Lung (tissue), 12 donors: ENCODE measurements around the gene REST. TPM values are rescaled to one million over a fixed set of nuclear protein-coding genes. Genes with fewer than 3 reads are reported as not detected.

Experiments used
- ATAC-seq: fragments of 200-7000 bp; cut with Tn5 transposase; one replicate; pipeline ENCODE4 v1.9.1; 2020; ENCODE audit warnings: moderate number of reproducible peaks; ENCODE audit not compliant: insufficient read depth, low FRiP score
- DNase-seq, 3 donors: peaks; one replicate each; pipeline ENCODE4 v3.0.0-alpha.2; 2013 to 2017
- H3K27ac ChIP-seq, 2 donors: one replicate each; pipeline ENCODE4 v1.5.1; 2013; ENCODE audit warnings: mild to moderate bottlenecking in 2 of 2, moderate library complexity in 2 of 2, control low read depth in 1 of 2, inconsistent platforms in 1 of 2, low read depth in 1 of 2, low read length in 1 of 2
- H3K27me3 ChIP-seq, 3 donors: one replicate each; pipeline ENCODE4 v1.5.1; 2013; ENCODE audit warnings: low read length in 2 of 3; ENCODE audit not compliant: control insufficient read depth in 3 of 3, insufficient read depth in 3 of 3
- H3K36me3 ChIP-seq, 4 donors: one replicate each; pipeline ENCODE4 v1.5.1; 2013; ENCODE audit warnings: low read length in 4 of 4, mild to moderate bottlenecking in 1 of 4, moderate library complexity in 1 of 4; ENCODE audit not compliant: control insufficient read depth in 4 of 4, insufficient read depth in 4 of 4
- H3K4me1 ChIP-seq, 5 donors: one replicate each; pipeline ENCODE4 v1.5.1; 2013; ENCODE audit warnings: low read length in 5 of 5, mild to moderate bottlenecking in 2 of 5, moderate library complexity in 1 of 5; ENCODE audit not compliant: control insufficient read depth in 5 of 5, insufficient read depth in 5 of 5
- H3K4me3 ChIP-seq: one replicate; pipeline ENCODE4 v1.5.1; 2013; ENCODE audit warnings: mild to moderate bottlenecking, control low read depth, moderate library complexity
- H3K9ac ChIP-seq, 2 donors: one replicate each; pipeline ENCODE4 v1.5.1; 2013; ENCODE audit warnings: low read length in 2 of 2, control low read depth in 1 of 2; ENCODE audit not compliant: insufficient read depth in 1 of 2
- H3K9me3 ChIP-seq, 4 donors: one replicate each; pipeline ENCODE4 v1.5.1; 2013; ENCODE audit warnings: low read length in 3 of 4, mild to moderate bottlenecking in 1 of 4, moderate library complexity in 1 of 4; ENCODE audit not compliant: control insufficient read depth in 4 of 4, insufficient read depth in 3 of 4
- WGBS, 2 donors: extraction: QIAGEN DNeasy Blood & Tissue Kit; methylation state at CpG; one replicate each; pipeline ENCODE4 v1.1.7; 2013; 5-methylcytosine and 5-hydroxymethylcytosine counted together
- polyA plus RNA-seq, 2 donors: library from polyadenylated mRNA; stranded (reverse); fragments of 200-250 nt; gene quantifications; one replicate each; pipeline ENCODE4 v1.2.1, GENCODE V29; 2013
- total RNA-seq, 2 donors: library from RNA; depleted of rRNA in 1 of 2; stranded (reverse); fragments of >200 nt in 1 of 2; gene quantifications; one replicate each; pipeline ENCODE4 v1.2.1, GENCODE V29; 2014 to 2021
- TF ChIP-seq, protein P1 (sequence below): IDR thresholded peaks from 2 replicates; pipeline ENCODE4 v1.5.1; 2012; ENCODE audit warnings: mild to moderate bottlenecking; ENCODE audit errors: control extremely low read depth, extremely low read depth
- donor health status: control.
- donor health status: control.
- donor health status: Bipolar disorder and iron deficiency.
- donor health status: healthy.
- donor health status: DM: yes; HTN: yes; CAD: no.

The REST gene
- total and polyA plus RNA-seq, 4 donors, result 4.0 to 55.9 (median 21.8) TPM

DNA sequence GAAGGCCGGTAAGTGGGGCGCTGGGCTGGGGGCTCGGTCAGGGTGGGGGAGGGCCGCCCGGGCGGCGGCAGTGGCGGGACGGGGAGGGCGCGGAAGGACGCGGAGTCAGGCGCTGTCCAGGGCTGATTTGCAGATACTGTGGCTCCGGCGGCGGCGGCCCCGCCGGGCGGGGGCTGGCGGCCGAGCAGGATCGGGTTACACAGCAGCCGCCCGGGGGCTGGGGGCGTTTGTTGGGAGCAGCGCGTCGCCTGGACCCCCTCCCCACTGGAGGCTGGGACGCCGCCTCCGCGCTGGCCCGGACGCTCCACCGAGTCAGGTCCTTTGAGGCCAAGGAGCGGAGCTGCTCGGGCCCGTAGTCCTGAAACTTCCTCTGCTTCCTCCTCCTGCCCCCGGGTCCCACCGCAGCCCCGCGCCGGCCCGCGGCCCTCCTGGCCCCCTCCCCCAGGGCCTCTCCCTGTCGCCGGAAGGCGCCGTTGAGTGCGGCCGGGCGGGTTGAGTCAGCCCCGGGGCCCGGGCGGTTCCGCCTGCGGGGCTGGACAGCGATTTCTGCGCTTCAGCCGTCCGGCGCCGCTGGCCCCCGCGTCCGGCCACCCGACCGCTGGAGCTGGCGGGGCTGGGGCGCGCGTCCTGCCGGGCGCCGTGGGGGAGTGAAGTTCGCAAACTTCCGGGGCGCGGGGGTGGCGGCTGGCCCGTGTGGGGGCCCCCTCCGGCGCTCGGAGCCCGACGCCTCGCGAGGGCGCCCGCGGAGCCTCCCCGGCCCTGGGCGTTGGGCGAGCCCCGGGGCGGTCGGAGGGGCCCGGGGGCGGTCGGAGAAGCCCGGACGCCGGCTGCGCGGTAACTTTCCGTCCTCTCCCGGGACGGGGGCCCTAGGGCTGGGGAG lies 746 bp downstream of the REST start:
- peak overlapping the region; percentile 92 for H3K4me3 ChIP-seq
- H3K27ac ChIP-seq, result peak overlapping the region; percentile 82 to 93
- WGBS, 2 donors, result 0 to 1% methylated on average over 80 to 110 of the region's 110 CpGs
- H3K27me3 ChIP-seq, result no peaks in the 10 kb centered on the region
- H3K4me1 ChIP-seq, result peaks cover 8 to 25% (median 18%) of the 10 kb centered on the region in 5 donors
- H3K9ac ChIP-seq, result peak overlapping the region; percentile 78 to 86
- DNase-seq (peak; percentile 85 to 90 (median 86)), ATAC-seq (peak; percentile 70)
- no peaks in the 10 kb centered on the region for H3K9me3 ChIP-seq
- H3K36me3 ChIP-seq, result peaks cover 0 to 2% (median 0%) of the 10 kb centered on the region in 4 donors
- TF ChIP-seq, protein P1, sequence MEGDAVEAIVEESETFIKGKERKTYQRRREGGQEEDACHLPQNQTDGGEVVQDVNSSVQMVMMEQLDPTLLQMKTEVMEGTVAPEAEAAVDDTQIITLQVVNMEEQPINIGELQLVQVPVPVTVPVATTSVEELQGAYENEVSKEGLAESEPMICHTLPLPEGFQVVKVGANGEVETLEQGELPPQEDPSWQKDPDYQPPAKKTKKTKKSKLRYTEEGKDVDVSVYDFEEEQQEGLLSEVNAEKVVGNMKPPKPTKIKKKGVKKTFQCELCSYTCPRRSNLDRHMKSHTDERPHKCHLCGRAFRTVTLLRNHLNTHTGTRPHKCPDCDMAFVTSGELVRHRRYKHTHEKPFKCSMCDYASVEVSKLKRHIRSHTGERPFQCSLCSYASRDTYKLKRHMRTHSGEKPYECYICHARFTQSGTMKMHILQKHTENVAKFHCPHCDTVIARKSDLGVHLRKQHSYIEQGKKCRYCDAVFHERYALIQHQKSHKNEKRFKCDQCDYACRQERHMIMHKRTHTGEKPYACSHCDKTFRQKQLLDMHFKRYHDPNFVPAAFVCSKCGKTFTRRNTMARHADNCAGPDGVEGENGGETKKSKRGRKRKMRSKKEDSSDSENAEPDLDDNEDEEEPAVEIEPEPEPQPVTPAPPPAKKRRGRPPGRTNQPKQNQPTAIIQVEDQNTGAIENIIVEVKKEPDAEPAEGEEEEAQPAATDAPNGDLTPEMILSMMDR, result no peak

DNA sequence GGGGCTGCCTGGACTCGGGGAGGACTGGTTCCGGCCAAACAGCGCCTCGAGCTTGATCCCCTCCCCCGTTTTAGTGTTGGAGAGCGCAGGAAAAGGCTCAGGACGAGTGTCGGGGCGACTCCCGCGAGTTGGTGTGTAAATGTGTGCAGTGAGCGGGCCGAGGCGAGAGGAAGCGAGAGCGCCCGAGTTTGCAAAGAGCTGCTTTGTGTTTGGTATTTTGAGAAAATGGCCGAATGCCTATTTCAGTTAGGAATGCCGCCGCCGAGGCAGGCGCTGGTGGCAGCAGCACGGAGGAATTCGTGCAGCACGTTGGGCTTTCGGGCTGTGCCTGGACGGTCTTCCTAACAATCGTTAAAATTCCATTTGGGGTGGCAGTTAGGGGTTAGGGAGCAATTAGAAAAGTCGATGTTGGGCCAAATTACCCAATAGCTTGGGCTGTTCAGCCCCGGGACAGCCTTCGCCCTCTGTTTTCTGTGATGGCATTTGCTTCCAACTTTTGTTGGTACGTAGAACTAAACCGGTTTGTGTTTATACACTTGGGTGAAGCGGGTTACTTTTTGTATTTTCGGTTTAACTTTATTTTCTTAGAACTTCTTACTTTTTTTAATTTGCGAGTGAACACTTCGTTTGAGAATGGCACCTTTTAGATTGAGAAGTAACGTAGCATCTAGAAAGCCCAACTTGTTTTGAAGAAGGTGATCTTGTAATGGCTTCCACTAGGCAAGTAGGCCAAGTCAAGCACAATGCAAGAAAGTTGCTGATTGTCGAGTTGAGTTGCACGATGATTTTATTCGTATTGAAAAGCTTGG lies 1.6 kb downstream of the REST start:
- 0 to 1% methylated on average over 41 of the region's 41 CpGs for WGBS, 2 donors
- peak; percentile 2 for ATAC-seq
- peak; percentile 69 to 77 (median 73) for DNase-seq

DNA sequence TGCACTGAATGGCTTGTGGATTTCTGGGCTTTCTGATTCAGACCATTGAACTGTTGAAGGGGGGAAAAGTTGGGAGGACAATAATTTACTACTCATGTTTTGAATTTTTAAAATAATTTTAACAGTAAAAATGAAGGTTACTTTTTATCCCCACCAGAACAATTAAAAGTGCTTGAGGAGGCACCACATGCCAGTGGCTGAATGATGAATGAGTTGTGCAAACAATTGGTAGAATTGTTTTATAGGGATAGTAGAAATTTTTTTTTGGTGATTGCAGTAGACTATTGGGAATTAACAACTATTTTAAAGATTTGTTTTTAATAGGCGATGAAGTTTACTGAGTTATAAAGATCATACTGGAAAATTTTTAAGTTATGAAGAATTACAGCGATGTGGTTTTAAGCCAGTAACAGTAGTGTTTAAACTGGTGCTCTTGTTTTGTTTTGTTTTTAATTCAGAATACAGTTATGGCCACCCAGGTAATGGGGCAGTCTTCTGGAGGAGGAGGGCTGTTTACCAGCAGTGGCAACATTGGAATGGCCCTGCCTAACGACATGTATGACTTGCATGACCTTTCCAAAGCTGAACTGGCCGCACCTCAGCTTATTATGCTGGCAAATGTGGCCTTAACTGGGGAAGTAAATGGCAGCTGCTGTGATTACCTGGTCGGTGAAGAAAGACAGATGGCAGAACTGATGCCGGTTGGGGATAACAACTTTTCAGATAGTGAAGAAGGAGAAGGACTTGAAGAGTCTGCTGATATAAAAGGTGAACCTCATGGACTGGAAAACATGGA lies 2.7 kb downstream of the REST start:
- DNase-seq (peak in 1 of 3 donors; percentile 15), ATAC-seq (no peak)
- WGBS, 2 donors, result 65% methylated on average over 6 of the region's 6 CpGs
- Histone ChIP-seq H3K27me3 (no peaks in the 10 kb centered on the region), H3K9me3 (no peaks in the 10 kb centered on the region), H3K4me1 (peaks cover 8 to 25% (median 18%) of the 10 kb centered on the region in 5 donors), H3K4me3 (no peak overlapping the region), H3K27ac (no peak overlapping the region), H3K9ac (peak overlapping the region in 1 of 2 donors; percentile 86), H3K36me3 (peaks cover 0 to 6% (median 4%) of the 10 kb centered on the region in 4 donors)
- TF ChIP-seq, protein P1, result no peak

More for the DNA sequence above, 1.6 kb downstream of the REST start:
- TF ChIP-seq, protein P1, result no peak
- peak overlapping the region; percentile 78 to 86 for H3K9ac ChIP-seq
- H3K36me3 ChIP-seq, result peaks cover 0 to 4% (median 2%) of the 10 kb centered on the region in 4 donors
- H3K27ac ChIP-seq, result peak overlapping the region; percentile 82 to 93
- no peaks in the 10 kb centered on the region for H3K9me3 ChIP-seq
- H3K27me3 ChIP-seq, result no peaks in the 10 kb centered on the region
- peak overlapping the region; percentile 92 for H3K4me3 ChIP-seq
- H3K4me1 ChIP-seq, result peaks cover 8 to 25% (median 18%) of the 10 kb centered on the region in 5 donors
